ENCODE measurements around the gene BRSK2.

Gene BRSK2

DNA sequence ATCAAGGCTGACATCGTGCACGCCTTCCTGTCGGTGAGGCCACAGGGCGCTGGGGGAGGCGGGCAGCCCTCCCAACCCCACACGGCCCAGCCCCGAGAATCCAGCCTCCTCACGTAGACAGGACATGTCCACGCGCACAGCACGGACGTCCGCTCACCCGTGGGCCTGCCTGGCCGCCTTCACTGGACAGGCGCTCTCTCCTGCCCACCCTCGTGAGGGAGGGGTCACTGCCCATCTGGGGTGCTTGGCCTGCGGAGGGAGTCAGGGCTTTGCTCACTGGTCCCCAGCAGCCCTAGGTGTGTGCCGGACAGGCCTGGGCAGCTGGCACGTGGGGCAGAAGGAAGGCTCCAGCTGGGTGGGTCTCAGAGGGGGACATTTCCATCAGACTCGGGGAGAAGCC, 64.8 kb downstream of the BRSK2 start:
- DNase-seq = no peak

DNA sequence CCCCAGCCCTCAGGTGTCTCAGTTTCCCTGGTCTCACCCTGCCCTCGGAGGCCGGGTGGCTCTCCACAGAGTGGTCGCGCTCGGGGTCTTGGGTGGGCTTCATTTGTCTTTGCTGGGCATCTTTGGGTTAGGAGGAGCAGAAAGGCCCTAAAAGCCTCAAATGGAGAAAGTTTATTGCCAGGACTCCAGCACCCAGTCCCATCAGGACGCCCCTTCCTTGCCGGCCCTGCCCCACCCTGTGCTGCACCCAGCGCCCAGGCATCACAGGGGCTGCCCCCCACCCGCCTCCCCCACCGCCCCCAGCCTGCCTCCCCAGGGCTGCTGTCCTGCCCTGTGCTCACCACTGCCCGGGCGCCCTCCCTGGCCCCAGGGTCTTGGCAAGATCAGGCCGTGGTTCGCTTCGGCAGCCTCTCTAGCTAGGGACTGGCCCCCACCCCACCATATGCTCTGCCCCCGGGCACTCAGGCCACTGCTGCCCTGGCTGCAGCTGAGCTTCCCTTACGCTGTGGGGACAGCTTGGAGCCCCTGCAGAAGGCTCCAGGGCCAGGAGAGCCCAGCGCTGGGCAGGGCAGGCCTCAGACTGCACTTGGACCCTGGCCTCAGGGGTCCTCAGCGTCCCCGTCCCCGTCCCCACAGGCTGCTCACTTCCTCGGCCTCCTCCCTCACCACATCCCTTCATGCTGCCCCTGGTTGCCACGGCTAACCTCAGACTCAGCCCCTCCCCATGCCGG, 65.5 kb downstream of the BRSK2 start:
- no peak for DNase-seq

DNA sequence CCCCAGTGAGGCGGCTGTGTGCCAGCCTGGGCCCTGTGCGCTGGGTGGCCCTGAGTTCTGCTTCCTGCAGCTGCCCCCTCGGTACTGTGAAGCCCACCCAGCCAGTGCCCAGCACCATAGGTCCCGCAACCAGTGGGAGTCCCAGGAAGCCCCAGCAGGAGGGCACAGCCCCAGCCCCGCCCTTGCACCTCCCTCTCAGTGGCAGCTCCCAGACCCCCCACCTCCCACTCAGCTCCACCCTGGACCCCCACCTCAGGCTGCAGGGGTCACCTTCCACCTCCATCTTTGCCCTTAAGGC, 66.0 kb downstream of the BRSK2 start:
- no peak for DNase-seq

DNA sequence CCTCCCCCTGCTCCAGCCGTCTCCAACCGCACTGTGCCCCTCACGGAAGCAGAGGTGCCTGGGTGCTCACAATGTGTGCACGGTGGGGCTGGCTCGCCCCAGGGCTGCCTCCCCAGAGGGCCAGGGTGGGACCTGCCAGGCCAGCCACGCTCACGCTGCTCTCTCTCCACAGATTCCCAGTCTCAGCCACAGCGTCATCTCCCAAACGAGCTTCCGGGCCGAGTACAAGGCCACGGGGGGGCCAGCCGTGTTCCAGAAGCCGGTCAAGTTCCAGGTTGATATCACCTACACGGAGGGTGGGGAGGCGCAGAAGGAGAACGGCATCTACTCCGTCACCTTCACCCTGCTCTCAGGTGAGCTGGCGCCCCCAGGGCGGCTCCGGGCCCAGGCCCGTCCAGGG, 66.4 kb downstream of the BRSK2 start:
- no peak for DNase-seq

DNA sequence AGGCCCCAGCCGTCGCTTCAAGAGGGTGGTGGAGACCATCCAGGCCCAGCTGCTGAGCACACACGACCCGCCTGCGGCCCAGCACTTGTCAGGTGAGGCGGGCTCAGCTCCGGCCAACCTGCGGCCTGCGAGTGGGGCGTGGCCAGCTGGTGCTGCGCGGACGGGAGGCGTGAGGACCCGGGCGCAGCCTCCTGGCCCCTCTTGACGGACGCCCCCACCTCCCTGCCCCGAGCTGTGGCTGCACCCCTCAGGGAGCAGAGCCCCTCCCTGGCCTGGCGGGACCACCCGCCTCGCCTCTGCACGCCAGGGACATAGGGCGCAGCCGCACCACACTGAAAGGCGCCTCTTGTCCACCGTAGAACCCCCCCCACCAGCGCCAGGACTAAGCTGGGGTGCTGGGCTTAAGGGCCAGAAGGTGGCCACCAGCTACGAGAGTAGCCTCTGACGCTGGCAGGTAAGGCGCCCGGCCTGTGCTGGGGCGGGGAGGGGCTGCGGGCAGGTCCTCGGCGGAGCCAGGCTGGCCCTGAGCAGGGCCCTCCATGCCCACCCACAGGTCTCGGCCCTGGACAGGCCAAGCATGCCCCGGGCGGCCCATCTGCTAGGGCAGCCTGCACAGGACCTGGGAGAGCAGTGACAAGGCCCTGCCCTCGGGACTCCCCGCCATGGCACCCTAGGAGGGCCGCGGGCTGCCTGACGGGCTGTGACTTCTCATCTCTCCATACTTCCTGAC, 67.0 kb downstream of the BRSK2 start:
- no peak for DNase-seq

DNA sequence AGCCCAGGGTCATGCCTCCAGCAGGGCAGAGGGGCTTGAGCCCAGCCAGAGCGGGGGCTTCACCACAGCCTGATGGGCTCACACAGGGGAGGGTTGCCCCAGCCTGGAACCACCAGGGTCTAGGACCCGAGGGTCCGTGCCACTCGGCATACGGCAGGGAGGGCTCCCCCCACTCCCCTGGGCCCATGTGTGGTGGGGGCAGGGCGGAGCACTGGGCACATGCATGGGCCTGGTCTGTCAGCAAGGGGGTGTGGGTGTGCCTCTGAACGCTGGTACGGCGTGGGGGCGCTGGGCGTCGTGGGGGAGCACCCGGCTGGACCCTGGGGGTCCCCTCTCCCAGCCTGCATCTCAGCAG, 67.6 kb downstream of the BRSK2 start:
- DNase-seq = no peak

DNA sequence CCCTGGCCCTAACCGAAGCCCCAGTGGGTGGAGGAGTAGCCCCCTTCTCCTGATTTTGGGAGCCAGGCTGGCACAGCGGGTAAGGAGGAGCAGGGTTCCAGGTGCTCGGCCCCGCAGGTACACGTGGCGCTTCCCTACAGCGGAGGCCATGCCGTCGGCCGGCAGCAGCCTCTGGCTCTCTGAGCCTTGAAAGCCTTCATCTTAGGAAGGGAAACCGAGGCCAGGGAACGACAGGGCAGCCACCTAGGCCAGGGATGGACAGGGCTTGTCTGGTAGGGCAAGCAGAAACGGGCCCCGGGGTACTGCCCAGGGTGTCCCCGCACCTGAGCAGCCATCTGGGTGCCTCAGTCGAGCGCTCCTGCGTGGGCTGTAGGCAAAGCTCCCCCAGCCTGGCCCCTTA, 68.1 kb downstream of the BRSK2 start:
- DNase-seq = no peak

DNA sequence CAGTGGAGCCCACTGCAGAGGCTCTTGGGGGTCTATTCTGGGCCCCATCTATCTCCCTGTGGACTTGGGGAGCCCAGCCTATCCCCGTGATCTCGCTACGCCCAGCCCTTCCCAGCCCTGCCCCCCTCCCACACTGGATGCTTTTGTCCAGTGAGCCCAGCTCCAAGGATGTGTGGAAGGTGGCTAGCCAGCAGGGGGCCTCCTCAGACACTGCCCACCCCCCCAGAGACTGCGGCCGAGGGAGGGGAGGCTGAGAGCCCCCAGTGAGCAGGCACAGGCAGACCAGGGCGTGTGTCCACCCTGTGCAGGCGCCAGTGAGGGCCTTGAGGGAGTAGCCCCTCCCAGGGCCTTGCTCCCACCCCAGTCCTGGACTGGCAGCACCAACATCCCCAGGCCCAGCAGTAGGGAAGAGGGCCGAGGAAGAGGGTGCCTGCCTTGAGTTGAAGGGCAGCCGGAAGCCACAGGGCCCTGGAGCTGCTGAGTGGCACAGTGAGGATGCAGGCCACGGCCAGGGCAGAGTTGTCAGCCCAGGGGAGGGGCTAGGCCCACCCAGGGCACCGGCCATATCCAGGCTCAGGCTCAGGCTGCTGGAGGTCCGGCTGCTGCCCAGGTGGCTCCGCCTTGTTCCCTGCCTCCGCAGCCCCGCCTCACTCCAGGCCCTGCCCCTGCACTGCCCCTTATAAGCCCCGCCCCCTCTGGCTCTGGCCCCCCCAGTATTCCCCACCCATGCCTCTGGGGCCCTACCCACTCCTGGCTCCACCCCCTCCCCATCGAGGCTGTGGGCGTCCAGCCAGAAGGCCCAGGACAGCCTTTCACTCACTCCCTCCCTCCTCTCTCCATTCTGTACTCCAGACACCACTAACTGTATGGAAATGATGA, 68.8 kb downstream of the BRSK2 start:
- no peak for DNase-seq

DNA sequence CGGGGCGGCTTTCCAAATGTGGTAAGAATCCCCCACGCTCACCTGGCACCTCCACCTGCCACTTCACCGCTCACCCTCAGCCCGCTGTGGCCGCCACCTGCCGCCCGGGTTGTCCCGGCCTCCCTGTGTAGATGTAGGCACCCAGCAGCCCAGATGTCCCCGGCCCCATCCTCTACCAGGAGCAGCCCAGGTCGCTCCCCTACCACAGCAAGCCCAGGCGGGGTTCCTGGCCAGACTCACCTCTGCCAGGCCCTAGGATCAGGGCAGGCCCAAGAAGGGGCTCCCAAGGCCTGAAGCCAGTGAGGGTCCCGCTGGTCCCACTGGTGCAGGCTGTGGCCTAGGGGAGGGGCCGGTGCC, 69.5 kb downstream of the BRSK2 start:
- DNase-seq = no peak

DNA sequence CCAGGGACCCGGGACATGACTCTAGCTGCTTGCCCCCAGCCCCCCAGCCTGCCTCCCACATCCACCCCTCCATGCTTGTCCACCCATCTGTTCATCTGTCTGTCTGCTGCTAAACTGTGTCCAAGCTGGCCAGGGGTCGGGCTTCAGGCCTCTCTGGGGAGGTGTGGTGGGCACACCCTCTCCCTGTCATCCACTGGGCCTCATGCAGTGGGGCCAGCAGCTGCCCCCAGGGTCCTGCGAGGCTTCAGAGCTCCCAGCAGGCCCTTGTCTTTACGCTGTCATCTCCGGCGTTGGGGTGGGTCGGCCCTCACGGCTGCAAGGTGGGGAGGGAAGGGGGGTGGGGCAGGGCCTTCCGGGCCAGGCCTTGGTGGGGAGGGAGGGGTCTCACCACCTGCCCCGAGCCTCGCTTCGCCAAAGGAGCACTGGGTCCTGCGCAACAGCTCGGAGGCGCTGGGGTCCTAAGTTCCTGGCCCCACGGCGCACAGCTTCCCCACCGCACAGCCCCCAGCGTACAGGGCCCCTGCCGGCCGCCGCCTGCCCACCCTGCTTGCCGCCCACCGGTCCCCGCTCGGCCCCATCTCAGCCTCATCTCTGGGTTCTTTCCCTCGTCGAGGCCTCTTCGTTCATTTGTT, 70.1 kb downstream of the BRSK2 start:
- no peak for DNase-seq

DNA sequence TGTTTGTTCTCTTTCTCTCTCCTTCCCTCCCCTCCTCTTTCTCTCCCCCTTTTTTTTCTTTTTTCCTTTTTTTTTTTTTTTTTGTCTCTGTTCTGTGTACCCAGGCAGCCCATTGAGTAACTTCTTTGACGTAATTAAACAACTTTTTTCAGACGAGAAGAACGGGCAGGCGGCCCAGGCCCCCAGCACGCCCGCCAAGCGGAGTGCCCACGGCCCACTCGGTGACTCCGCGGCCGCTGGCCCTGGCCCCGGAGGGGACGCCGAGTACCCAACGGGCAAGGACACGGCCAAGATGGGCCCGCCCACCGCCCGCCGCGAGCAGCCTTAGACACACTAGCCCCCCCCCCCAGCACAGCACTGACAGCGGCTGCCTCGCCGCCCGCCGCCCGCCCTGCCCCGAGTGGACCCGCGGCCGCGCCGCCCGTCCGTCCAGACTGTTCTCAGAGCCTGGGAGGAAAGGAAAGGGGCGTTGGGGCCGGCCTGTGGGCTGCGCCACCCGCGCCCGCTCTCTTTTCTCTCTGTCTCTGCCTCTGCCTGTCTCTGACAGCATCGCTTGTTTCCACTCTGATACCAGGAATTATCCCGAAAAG, 70.8 kb downstream of the BRSK2 start:
- DNase-seq = no peak

DNA sequence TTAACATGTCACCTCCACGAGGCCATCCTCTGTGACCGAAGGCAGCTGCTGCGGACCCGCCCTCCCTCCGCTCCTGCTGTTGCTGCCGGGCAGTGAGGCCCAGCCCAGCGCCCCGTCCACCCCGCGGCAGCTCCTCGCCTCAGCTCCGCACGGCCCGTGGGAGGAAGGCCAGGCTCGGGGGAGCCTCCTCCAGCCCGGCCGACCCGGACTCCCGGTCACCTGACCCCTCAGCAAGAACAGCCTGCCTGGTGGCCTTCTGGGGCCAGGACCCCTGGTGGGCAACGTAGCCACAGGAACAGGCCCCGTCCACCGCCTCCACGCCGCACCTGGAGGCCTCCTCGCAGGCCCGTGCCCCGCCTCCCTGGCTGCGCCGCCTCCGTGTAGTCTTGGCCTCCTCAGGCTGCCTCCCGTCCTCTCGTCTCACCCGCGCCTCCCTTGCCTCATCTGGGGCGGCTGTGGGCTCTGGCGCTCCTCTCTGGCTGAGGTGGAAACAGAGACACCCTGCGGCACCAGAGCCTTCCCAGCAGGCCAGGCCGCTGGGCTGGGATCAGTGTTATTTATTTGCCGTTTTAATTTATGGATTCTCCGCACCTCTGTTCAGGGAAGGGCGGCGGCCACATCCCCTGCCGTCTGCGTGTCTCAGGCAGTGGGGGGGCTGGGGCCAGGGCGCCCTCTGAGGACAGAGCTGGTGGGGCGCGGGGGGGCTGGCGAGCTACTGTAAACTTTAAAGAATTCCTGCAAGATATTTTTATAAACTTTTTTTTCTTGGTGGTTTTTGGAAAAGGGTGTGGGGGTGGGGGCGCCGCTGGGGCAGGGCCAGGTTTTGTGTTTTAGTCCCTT, 71.5 kb downstream of the BRSK2 start:
- DNase-seq = no peak

DNA sequence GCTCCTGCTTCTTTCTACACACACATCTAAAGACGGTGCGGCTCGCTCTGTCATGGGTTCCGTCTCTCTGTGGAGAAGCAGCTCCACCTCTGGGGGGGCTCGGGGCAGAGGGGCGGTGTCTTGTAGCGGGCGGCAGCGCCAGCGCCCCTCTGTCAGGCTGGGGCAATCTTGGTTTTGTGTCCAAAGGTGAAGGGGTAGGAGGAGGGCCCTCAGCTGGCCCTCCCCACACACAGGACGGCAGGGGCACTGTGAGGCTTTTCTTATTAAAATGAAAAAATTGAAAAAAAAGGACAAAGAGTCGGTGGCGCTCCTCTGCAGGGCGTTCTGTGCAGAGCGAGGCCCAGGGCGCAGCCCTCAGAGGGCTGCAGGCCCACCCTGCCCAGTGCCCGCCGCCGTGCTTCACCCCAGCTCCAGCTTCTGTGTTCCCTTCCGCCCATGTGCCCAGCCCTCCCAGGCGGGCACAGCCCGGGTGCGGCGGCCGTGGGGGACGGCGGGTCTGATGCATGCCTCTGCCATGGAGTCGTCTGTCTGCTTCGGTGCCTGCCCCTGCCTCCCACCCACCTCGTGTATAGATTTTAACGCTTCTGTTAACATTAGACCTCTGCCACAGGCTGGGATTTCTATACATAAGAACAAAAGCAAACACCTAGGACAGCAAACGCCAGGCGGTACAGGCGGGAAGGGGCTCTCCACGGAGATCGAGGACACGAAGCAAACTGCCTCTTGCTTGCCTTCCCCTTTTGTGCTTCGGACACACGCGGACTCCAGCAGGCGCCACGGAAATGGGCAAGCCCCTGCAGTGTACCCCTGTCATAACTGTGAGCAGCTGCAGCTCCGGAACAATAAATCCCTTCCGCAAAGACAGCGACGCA, 72.3 kb downstream of the BRSK2 start:
- no peak for DNase-seq

DNA sequence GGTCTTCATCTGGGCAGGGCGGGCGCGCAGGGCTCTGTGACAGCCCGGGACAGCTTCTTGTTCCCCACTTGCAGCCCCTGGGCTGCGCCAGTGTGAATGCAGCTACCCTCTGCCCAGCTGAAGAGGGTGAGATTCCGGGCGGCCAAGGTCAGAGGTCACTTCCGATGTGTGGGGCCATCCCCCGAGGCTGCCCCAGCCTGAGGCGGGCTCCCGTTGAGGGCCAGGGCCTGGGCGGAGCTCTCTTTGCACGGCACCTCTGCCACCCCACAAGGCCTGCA, 72.9 kb downstream of the BRSK2 start:
- no peak for DNase-seq

DNA sequence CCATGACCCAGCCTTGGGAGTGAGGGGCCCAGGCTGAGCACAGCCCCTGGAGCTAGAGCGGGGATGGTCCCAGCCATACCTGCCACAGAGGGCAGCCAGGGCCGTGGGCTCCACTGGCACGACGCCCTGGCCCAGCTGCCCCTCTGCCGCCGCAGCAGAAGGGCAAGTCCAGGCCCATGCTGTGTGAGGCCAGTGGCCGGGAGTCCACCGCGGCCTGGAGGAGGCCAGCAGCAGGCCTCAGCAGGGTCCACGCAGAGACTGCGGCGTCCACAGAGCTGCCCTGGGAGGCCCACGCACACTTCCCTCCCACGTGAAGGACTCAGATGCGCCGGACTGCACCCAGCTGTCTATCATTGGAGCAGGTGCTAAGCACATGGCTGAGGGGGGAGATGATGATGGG, 73.3 kb downstream of the BRSK2 start:
- no peak for DNase-seq

DNA sequence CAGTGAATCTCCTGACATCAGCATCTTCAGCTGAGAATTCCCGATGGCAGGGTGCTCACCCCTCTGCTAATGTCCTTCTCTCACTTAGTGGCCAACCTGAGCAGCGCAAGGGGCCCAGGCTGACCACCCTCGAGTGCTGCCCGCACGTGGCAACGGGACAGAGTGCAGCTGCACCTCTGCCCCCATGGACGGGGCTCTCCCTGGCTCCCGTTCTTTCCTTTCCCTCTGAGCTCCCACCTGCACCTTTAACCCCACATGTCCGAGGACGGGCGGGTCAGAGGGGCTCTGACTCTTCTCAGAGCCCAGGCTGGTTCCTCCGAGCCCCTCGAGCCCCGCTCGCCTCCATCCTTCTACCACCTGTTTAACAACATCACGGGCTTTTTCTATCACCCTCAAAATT, 77.0 kb downstream of the BRSK2 start:
- DNase-seq = no peak

DNA sequence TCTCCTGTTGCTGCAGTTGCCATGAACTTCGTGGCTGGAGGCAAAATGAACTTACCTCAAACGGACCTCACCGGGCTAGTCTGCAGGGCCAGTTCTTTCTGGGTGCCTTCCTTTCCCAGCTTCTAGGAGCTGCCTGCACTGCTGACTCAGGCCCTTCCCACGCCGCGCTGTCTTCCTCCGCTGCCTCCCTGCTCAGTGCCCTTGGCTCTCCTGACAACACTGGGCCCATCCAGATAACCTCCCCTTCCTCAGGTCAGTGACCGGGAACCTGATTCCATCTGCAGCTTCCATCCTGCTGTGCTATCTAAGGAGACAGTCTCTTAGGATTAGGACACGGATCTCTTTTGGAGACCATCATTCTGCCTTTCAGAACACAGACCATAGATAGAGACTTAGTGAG, 77.5 kb downstream of the BRSK2 start:
- DNase-seq = no peak

DNA sequence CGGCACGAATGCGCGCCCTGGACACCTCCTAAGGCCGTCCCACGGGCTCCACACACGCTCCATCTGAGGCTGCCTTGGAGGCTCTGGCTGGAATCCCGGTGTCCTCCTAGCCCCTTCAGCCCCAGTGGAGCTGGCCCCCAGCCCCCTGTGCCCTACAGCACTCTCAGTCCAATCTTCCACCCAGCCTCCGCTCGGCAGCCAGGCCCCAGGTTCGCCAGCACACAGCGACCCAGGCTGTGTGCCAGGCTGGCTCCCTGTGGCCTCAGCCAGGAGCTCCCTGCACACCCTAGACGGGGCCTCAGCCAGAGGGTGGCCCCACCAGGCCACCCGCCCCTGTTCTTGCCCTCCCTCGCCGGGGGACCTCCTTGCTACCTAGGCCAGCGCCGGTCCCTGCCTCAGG, 78.3 kb downstream of the BRSK2 start:
- no peak for DNase-seq

DNA sequence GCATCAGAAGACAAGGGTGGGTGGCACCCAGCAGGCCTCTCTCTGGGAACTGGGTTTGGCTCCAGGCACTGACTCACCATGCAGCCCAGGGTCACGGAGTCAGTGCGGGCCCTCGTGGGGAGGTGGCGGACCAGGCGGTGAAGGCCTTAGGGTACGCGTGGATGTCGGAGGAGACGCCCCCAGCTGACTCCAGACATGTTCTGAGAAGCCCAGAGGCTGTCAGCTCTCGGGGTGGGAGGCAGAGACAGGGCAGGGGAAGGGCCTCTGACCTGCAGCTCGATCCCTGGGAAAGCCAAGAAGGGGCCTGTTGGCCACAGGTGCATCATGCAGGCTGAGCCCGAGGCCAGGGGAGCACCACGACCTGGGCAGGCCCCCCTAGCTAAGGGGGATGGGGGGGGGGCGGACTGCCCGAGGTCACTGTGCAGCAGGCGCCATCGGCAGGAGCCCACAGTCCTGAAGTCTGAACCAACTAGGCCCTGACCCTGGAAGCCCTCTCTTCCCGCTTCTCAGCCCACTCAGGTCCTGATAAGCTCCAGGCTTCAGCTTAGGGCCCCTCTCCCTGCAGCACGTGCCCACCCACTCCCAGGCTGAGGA, 78.8 kb downstream of the BRSK2 start:
- DNase-seq = no peak

DNA sequence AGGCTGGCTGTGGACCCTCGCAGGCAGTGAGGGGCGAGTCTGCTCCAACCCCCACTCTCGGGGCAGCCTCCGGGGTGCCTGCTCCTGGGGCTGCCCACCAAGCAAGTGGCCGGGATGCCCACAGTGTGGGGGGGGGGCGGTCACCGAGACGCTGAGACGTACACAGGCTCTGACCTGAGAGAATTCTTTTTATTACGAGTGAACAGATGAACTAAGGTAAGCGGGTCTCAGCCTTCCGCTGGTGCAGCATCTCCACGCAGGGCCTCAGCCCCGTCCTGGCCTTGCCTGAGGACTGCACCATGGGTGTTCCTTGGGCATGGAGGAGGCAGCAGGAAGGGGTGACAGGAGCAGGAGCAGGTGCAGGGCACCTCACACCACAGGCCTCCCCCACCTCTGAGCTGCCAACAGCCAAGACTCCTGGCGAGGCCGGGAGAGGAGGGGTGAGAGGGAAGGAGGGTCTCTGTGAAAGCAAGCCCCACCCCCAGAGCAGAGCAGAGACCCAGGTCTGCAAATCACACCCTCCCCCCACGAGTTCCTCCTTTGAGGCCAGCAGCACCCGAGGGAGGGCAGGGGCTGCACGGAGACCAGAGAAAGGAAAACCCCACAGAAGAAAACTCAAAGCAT, 79.7 kb downstream of the BRSK2 start:
- no peak for DNase-seq

Measured in CD4-positive, alpha-beta T cell treated with Interleukin-10 for 1 hour (primary cell).